ENCODE results near the gene SCNN1A. TPM values are rescaled to one million over a fixed set of nuclear protein-coding genes. Genes with fewer than 3 reads are reported as not detected.
A peak's percentile ranks its signal among the peaks of the same experiment; 100 is the strongest.

SCNN1A gene
- 0.07 and 2.9 TPM in 2 replicates for total RNA-seq (2014; rRNA removed; shearing (Covaris generic))

DNA sequence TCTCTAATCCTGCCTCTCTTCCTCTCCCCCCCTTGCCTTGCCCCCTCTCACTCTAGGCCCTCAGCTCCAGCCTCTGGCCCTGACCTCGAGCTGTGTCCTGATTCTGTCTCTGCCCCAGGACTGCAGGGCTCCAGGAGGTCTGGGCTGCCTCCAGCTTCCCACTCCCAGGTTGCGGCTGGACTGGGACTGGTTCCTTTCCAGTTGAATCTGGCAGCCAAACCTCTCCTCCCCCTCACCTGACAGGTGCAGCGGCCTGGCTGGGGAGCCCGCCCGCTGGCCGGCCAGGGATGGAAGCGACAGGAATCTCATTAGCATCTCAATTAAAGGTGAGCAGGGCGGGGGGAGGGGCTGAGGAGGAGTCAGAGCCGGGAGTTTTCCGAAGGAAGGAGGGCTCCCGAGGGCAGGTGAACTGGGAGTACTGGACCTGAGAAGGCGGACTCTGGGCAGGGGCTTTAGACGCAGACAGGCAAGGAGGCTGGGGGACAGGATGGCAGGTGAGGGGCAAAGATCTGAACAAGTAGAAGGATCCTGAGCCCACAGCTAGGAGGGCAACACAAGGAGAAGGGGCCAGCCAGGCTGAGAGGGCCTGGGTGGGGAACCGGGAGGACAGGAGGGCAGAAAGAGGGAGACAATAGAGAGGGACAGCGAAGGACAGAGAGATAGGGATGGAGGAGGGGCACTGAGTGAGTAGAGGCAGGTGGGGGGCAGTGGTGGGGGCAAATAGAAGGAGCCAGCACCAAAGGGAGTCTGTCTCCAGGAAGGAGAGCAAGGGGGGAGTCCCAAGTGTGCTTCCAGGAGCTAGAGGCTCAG is at the start of gene SCNN1A:
Gene SCNN1A, minus strand, starts transcription at position 295 of the 810 bp plus-strand sequence. CDS start 780 bp downstream, outside the sequence.
- DNase-seq (ENCODE audit: low spot score), result no peak

- no peak for DNase-seq (ENCODE audit: low spot score)
These were observed 49.5 kb upstream of the SCNN1A start for GRCh38 chr12:6424866-6425265.

DNA sequence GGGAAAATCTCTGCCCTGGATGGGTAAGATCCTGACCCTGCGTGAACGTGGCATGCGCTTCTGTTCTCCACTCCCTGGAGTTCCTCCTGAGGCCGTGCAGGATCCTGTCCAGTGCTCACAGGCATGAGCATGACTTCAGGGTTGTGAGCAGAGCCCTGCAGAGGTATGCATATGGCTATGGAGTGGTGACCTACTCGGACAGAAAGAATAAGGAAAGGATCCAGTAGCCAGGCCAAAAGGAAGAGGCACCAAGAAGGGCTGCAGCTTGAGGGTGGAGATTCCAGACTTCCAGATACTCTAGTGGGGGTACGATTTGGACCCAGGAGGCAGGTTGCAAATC is 48.6 kb upstream of the SCNN1A start:
- no peak for DNase-seq (ENCODE audit: low spot score)

DNA sequence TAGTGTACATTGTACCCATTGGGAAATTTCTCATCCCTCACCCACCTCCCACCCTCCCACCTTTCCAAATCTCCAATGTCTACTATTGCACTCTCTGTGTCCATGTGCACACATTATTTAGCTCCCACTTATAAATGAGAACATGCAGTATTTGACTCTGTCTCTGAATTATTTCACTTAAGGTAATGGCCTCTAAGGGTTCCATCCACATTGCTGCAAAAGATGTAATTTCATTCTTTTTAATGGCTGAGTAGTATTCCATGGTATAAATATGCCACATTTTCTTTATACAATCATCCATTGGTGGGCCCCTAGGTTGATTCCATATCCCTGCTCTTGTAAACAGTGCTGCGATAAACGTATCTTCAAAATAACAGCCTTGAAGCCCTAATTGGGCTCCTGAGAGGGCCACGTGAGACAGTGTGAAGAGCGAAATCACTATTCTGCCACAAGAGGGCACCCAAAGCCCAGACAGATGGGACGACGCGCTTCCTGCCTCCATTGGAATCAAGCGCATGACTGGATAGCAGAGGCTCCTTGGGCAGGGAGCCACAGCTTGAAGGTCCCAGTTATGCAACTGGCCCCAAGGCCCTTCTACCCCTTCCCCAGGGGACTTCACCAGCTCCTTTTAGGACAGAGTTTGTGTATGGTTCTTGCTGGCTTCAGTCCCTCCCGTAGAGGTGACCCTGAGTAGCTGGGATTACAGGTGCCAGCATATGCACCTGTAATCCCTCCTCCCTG is 48.1 kb upstream of the SCNN1A start:
- peak; percentile 84 for DNase-seq (ENCODE audit: low spot score)

GRCh38 chr12:6420364-6420763 is 45.0 kb upstream of the SCNN1A start:
- DNase-seq (ENCODE audit: low spot score), result no peak

- no peak for DNase-seq (ENCODE audit: low spot score)
These were observed 43.4 kb upstream of the SCNN1A start for GRCh38 chr12:6418796-6419195.

DNA sequence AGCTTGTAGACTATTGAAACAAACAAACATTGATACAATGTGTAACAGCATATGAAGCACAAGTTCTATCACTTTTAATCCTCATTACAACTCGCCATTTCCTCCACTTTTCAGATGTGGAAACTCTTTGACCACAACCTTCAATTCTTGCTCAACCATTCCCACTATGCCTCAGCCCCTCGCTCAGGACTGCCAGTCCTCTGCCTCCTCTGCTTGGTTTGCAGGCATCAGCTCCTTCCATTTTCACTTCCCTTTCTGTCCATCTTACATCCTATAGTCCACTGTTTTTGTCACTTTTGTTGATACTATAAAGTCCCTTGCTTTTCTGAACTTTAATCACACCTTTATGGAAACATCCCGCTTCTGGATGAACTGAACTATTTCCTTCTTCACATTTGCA is 41.2 kb upstream of the SCNN1A start:
- DNase-seq (ENCODE audit: low spot score), result no peak

GRCh38 chr12:6407236-6407954 is 32.0 kb upstream of the SCNN1A start:
- no peak for DNase-seq (ENCODE audit: low spot score)

- no peak for DNase-seq (ENCODE audit: low spot score)
These were observed 30.6 kb upstream of the SCNN1A start for GRCh38 chr12:6405963-6406362.

- DNase-seq (ENCODE audit: low spot score), result no peak
These were observed 29.0 kb upstream of the SCNN1A start for GRCh38 chr12:6404390-6404789.

DNA sequence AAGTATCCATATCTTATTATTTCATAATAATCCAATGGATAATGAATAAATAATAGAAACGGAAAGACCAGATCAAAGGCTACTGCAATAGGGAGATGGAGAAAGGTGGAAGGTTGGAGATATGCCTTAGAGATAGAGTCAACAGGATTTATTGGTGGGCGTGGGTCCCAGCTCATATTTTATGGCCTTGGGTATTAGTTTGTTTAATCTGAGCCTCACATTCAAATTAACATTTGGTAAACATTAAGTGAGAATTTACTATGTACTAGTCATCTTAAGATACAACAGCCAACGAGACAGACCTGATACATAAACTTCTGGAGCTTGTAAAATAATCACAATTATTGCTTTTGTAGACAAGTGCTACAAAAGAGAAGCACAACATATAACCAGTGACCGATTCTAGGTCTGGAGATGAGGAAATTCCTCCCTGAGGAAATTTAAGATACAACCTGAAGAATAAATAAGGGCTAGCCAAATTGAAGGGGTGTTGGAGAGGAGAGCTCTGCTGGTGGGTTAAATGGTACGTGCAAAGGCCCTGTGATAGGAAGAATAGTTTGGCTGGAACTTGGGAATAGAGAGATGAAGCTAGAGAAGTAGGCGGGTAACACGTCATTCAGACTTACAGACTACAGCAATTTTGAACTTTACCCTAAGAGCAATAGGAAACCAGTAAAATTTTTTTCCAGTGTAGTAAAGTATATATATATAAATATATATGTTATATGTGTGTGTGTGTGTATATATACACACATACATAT is 24.7 kb upstream of the SCNN1A start:
- no peak for DNase-seq (ENCODE audit: low spot score)

- DNase-seq (ENCODE audit: low spot score), result no peak
These were observed 20.7 kb upstream of the SCNN1A start for GRCh38 chr12:6396031-6396430.

DNA sequence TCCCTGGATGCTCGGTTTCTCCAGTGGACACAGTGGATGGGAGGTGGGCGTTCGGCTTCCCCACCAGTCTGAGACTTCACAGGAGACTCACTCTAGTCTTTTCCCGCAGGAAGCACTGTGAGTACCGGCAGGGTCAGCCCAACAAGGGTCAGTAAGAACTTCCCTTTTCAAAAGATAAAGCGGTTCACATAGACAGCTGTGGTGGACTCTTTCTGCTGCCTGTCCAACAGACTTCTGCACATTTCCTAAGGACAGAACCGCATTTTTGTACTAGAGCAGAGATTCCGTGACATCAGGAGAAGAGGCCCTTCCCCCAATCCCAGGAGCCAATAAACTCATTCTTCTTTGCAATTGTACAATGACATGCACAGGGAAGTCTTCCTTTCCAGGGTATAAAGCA is 19.0 kb upstream of the SCNN1A start:
- DNase-seq (ENCODE audit: low spot score), result no peak

- DNase-seq (ENCODE audit: low spot score), result no peak
These were observed 17.7 kb upstream of the SCNN1A start for GRCh38 chr12:6393109-6393508.

- peak; percentile 26 for DNase-seq (ENCODE audit: low spot score)
These were observed 17.1 kb upstream of the SCNN1A start for GRCh38 chr12:6392504-6392903.

- no peak for DNase-seq (ENCODE audit: low spot score)
These were observed 15.7 kb upstream of the SCNN1A start for GRCh38 chr12:6391013-6391412.

DNA sequence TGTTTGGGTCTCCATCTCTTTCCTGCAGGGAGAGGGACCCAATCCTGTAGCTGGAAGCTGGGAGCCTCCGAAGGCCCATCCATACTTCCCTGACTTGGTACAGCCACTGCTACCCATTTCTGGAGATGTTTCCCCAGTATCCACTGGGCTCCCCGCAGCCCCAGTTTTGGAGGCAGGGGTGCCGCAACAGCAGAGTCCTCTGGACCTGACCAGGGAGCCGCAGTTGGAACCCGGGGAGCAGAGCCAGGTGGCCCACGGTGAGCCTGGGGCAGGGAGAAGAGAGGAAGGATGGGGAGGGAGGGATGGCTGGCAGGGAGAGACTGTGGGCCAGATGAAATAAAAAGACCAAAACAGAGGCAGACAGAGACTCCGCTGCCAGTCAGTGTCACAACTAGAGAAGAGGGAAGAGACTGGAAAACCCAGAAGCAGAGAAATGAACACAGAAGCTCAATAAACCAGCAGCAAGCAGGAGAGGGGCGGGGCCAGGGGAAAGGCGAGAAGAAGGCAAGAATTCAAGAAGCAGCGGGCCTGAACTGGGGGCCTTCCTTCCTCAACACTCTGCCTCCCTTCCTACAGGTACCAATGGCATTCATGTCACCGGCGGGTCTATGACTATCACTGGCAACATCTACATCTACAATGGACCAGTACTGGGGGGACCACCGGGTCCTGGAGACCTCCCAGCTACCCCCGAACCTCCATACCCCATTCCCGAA is 14.9 kb upstream of the SCNN1A start:
- no peak for DNase-seq (ENCODE audit: low spot score)

DNA sequence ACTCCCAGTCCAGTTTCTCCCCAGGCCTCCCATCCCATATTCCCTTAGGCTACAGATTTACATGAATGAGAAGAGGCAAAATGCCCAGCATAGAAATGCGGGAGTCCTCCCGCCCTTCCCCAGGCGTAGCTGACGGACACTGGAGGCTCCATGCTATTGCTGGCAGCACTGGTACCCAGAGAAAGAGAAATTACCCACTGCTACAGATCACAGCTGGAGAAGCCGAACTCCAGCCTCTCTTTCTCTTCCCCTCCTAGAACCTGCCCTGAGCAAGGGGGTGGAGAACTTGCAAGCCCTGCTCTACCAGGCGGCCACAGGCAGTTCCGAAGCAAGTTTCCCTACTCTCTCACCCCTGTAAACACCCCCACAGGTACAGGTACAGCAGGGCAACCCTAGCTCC is 12.2 kb upstream of the SCNN1A start:
- DNase-seq (ENCODE audit: low spot score), result no peak

DNA sequence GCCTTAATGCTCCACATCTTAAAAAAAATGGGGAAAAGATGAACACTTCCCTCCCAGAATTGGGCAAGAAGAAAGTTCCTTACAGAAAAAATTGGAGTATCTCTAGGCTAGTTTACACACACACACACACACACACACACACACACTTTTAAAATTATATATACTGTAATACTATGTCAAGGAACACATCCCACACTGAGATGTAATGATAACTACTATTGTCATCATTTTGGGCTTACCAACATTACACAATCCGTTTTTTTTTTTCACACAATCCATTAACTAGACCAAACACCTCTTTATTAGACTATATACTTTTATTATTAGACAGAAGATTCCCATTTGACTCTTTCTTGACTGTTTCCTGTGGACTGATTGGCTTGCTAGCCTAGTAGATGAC is 11.1 kb upstream of the SCNN1A start:
- DNase-seq (ENCODE audit: low spot score), result no peak

DNA sequence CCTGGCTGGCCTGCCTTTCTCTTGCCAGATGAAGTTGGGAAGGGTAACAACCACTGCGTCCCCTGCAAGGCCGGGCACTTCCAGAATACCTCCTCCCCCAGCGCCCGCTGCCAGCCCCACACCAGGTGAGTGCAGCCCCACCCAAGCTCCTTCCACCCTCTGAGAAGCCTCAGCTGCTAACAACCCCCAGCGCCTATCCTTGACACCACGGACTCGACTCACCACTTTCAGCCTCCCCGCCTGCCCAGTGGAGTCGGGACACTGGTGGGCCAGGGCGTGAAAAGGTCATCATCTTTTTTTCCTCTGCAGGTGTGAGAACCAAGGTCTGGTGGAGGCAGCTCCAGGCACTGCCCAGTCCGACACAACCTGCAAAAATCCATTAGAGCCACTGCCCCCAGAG is 10.7 kb upstream of the SCNN1A start:
- no peak for DNase-seq (ENCODE audit: low spot score)

Data from A172 (cell line).